GM10248 (cell line): ENCODE data around the gene PRAME.
"Not testable (repeated sequence)": the region's sequence is repeated elsewhere in the genome, so short reads cannot be mapped to it uniquely, and the experiment has no call there.

Source experiments
- CTCF ChIA-PET: fragments of 300-600 bp; sonication (Branson Sonifier 250); formaldehyde crosslinking; extraction: SDS; loops from one replicate; lab custom pipeline; 2021; ENCODE audit warnings: antibody characterized with exemption; lab: Yijun Ruan, JAX
- POLR2A ChIA-PET: fragments of 350-650 bp; sonication (Branson Sonifier 250); formaldehyde crosslinking; extraction: SDS; loops from one replicate; lab custom pipeline; 2020; ENCODE audit warnings: antibody characterized with exemption; lab: Yijun Ruan, JAX
- DNase-seq: peaks from one replicate; pipeline ENCODE4 v3.0.0; 2012; ENCODE audit errors: extremely low spot score
- CTCF ChIP-seq: IDR thresholded peaks from 2 replicates; pipeline ENCODE4 v1.5.1; 2012; ENCODE audit warnings: mild to moderate bottlenecking, low read depth; ENCODE audit errors: extremely low read depth, missing control alignments, control extremely low read depth

Gene PRAME

GRCh38 chr22:22536515-22536914 is 22.6 kb downstream of the PRAME start:
- CTCF ChIA-PET = no interaction called here
- DNase-seq = no peak
- TF ChIP-seq CTCF = no peak
- POLR2A ChIA-PET = no interaction called here

DNA sequence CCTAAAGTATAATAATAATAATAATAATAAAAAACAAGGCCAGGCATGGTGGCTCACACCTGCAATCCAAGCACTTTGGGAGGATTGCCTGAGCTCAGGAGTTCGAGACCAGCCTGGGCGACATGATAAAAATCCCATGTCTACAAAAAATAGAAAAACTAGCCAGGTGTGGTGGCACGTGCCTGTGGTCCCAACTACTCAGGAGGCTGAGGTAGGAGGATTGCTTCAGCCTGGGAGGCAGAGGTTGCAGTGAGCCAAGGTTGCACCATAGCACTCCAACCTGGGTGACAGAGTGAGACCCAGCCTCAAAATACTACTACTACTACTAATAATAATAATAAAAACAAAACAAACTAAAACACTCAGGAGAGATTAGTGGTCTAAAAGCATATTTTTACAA is 23.4 kb downstream of the PRAME start:
- POLR2A ChIA-PET = no interaction called here
- CTCF ChIA-PET = no interaction called here
- TF ChIP-seq CTCF = no peak
- no peak for DNase-seq

GRCh38 chr22:22534604-22535415 is 24.3 kb downstream of the PRAME start:
- TF ChIP-seq CTCF = no peak
- DNase-seq = no peak
- ChIA-PET POLR2A (no interaction called here), CTCF (interaction anchor here (1.7 kb wide), 1 partner anchor 71 kb away, joined by 4 read pairs; no protein-coding TSS in a partner anchor)

DNA sequence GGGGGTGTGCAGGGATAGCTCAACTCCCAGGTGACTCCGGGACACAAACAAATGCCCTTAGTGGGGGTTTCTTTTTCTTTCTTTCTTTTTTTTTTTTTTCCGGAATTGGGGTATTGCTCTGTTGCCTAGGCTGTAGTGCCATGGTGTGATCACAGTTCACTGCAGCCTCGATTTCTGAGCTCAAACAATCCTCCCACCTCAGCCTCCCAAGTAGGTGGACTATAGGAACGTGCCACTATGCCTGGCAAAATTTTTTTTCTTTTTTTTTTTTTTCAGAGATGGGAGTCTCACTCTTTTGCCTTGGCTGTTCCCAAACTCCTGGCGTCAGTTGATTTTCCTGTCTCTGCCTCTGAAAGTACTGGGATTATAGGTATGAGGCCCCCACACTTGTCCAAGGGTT is 25.2 kb downstream of the PRAME start:
- POLR2A ChIA-PET = no interaction called here
- no peak for DNase-seq
- CTCF ChIA-PET = interaction anchor here (1.3 to 1.7 kb wide), 2 partner anchors 9 to 70 kb away, joined by 3 to 4 read pairs; no protein-coding TSS in a partner anchor
- TF ChIP-seq CTCF = no peak

DNA sequence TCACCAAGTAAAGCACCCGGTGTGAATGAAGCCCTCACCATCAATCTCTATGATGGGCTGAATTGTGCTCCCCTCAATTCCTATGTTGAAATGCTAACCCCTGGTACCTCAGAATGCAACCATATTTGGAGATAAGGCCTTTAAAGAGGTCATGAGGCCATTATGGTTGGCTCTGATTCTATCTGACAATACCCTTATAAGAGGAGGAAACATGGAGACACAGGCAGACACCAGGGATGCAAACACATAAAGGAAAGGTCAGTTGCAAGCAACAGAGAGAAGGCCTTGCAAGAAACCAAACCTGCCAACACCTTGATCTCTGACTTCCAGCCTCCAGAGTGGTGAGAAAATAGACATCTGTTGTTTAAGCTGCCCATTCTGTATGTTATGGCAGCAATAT is 25.6 kb downstream of the PRAME start:
- TF ChIP-seq CTCF = no peak
- ChIA-PET CTCF (interaction anchor here (1.2 to 1.3 kb wide), 2 partner anchors 8 to 25 kb away, joined by 3 read pairs; partner anchors contain the start of gene ZNF280B), POLR2A (no interaction called here)
- no peak for DNase-seq

DNA sequence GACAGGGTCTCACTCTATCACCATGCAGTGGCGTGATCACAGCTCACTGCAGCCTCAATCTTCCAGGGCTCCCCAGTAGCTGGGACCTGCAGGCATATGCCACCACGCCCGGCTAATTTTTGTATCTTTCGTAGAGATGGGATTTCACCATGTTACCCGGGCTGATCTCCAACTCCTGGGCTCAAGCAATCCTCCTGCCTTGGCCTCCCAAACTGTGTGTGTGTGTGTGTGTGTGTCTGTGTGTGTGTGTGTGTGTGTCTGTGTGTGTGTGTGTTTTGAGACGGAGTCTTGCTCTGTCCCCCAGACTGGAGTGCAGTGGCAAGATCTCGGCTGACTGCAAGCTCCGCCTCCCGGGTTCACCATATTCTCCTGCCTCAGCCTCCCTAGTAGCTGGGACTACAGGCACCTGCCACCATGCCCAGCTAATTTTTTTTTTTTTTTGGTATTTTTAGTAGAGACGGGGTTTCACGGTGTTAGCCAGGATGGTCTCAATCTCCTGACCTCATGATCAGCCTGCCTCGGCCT is 26.5 kb downstream of the PRAME start:
- POLR2A ChIA-PET, DNase-seq: not testable (repeated sequence)
- CTCF ChIA-PET = interaction anchor here (1.2 to 1.6 kb wide), 4 partner anchors 7 to 110 kb away, joined by 3 to 4 read pairs (median 3); partner anchors contain the start of gene ZNF280B
